ENCODE measurements around the gene RGS11. TPM values are rescaled to one million over a fixed set of nuclear protein-coding genes. Genes with fewer than 3 reads are reported as not detected.

RGS11 gene
- total and polyA plus RNA-seq, 11 donors: 1.1 to 19.5 (median 11.8) TPM

DNA sequence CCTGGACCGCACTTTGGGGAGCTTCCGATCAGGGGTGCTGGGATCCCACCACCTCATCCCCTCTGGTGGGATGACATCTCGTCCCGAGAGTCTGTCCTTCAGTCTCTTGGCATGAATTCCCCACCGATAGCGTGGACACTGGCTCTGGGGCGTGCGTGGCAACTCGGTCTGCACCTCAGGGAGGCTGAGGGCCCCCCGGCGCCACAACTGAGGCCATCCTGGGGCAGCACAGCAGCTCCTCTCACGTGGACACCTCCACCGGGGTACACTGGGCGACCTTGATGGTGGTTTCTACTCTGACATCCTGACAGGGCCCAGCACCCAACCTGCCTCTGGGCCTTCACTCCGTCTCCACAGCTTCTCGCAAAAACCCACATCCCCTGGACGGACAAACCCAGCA lies 15.8 kb upstream of the RGS11 start:
- no peak for DNase-seq
- Histone ChIP-seq H3K4me1 (no peaks in the 10 kb centered on the region), H3K27me3 (no peaks in the 10 kb centered on the region), H3K4me3 (no peak overlapping the region), H3K36me3 (peaks cover 0 to 75% (median 50%) of the 10 kb centered on the region in 9 donors), H3K27ac (no peak overlapping the region), H3K9me3 (no peaks in the 10 kb centered on the region)
- intact Hi-C loops (cut with DNase I): no loop called here
- 87 to 97% (median 91%) methylated on average over 6 to 17 of the region's 17 CpGs for WGBS, 4 donors
- TF ChIP-seq, protein P1, sequence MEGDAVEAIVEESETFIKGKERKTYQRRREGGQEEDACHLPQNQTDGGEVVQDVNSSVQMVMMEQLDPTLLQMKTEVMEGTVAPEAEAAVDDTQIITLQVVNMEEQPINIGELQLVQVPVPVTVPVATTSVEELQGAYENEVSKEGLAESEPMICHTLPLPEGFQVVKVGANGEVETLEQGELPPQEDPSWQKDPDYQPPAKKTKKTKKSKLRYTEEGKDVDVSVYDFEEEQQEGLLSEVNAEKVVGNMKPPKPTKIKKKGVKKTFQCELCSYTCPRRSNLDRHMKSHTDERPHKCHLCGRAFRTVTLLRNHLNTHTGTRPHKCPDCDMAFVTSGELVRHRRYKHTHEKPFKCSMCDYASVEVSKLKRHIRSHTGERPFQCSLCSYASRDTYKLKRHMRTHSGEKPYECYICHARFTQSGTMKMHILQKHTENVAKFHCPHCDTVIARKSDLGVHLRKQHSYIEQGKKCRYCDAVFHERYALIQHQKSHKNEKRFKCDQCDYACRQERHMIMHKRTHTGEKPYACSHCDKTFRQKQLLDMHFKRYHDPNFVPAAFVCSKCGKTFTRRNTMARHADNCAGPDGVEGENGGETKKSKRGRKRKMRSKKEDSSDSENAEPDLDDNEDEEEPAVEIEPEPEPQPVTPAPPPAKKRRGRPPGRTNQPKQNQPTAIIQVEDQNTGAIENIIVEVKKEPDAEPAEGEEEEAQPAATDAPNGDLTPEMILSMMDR (IDR thresholded peaks at IDR 0.05): no peak
- no peak for TF ChIP-seq POLR2A (IDR thresholded peaks at IDR 0.05)
- ATAC-seq: no peak

DNA sequence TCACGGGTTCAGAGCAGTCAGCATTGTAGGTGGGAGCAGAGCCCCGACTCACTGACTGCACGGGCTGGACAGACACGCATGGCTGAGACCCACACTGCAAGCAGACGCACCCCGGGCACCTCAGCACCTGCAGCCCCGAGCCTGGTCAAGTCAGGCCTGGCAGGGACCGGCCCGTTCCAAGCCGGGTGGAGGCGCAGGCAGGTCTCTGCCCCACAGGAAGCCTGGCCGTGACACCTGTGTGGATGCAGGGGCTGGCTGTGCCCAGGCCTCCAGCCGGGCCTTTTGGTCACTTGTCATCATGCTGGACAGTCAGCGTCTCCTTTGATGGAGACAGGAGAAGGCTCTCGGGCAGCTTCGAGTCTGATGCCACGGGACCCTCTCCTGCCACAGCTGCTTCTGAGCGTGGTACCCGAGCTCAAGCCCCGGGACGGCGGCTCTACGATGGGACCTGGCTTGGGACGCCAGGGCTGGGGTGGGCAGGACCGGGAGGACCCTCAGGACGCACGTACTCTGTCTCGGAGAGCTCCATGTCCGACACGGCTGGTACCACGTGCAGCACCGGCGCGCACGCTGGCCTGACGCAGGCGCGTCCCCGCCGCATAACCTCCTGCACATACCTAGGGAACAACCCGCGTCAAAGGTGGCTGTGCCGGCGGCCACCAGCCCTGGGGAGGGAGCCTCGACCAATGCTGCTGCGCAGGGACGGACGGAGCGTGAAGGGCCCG lies 15.1 kb upstream of the RGS11 start:
- ATAC-seq: no peak
- Histone ChIP-seq H3K27ac (no peak overlapping the region), H3K27me3 (no peaks in the 10 kb centered on the region), H3K36me3 (peaks cover 0 to 70% (median 44%) of the 10 kb centered on the region in 9 donors), H3K4me3 (no peak overlapping the region), H3K4me1 (no peaks in the 10 kb centered on the region), H3K9me3 (no peaks in the 10 kb centered on the region)
- 95 to 97% (median 95%) methylated on average over 28 to 50 of the region's 50 CpGs for WGBS, 4 donors
- no peak for DNase-seq
- intact Hi-C loops (cut with DNase I): no loop called here
- TF ChIP-seq, protein P1 (IDR thresholded peaks at IDR 0.05): no peak
- no peak for TF ChIP-seq POLR2A (IDR thresholded peaks at IDR 0.05)

DNA sequence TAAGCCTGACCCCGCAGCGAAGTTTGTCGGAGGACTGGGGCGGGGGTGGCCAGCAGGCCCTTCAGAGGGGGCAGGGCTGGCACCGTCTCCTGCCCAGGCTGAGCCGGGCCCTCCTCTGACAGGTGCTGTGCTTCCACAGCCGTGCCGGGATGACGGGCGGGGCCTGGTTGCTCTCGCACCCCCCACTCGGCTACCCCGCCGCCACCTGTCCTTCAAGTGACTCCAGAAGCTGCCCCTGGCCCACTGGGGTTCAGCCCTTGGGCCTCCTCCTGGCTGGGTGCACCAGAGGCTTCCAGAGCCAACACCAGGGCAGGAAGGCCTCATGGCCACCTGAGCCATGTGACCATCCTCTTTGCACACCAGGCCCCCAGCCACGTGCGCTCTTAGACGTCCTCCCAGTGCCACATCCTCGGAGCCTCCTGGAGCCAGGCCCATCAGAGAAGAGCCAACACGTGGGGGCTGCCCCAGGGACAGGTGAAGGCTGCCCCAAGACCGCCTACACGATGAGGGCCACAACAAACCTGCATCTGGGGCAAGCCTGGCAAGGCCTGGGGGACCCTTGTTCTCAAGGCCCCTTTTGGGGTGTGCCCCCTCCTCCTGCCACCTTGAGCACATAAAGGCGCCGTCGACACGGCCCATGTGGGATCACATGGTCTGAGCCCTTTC lies 14.4 kb upstream of the RGS11 start:
- Histone ChIP-seq H3K9me3 (no peaks in the 10 kb centered on the region), H3K36me3 (peaks cover 0 to 69% (median 44%) of the 10 kb centered on the region in 9 donors), H3K27ac (no peak overlapping the region), H3K4me3 (no peak overlapping the region), H3K27me3 (no peaks in the 10 kb centered on the region), H3K4me1 (no peaks in the 10 kb centered on the region)
- WGBS, 4 donors: 91 to 95% (median 94%) methylated on average over 15 to 25 of the region's 25 CpGs
- ATAC-seq (no peak), DNase-seq (no peak)
- intact Hi-C loops (cut with DNase I): no loop called here
- TF ChIP-seq, protein P1 (IDR thresholded peaks at IDR 0.05): no peak
- no peak for TF ChIP-seq POLR2A (IDR thresholded peaks at IDR 0.05)

DNA sequence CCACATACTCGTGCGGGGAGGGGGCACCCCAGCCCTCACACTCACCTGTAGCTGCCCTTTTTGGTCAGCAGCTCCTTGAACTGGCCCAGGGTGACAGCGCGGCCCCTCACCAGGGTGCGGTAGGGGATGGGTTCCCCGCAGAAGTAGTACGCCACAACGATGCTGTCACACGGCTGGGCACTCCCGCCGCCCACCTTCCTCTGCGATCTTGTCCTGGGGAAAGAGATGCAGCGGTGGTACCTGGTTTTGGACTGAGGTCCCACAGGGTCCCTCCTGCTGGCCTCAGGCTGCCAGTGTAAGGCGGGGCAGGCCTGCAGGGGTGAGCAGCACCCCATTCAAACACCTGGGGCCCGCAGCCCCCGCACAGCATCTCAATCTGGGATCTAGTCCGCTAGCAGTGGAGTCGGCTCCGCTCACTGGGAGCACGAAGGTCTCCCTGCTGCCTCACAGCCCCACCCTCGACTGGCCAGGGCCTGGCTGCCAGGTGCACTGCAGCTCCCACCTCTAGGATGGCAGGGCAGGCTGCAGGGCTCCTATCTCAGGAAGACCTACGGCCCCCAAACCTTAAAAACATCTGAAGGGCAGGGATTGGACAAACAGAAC lies 13.8 kb upstream of the RGS11 start:
- 92 to 98% (median 95%) methylated on average over 17 to 22 of the region's 22 CpGs for WGBS, 4 donors

More for the DNA sequence above, 13.8 kb upstream of the RGS11 start:
- intact Hi-C loops (cut with DNase I): loop anchor here in 1 of 10 donors (5.0 kb wide), 1 partner anchor 58 kb away; no protein-coding TSS in a partner anchor
- peaks cover 0 to 69% (median 44%) of the 10 kb centered on the region in 9 donors for H3K36me3 ChIP-seq
- H3K27me3 ChIP-seq: no peaks in the 10 kb centered on the region
- no peak for DNase-seq
- TF ChIP-seq POLR2A (IDR thresholded peaks at IDR 0.05): no peak
- TF ChIP-seq, protein P1 (IDR thresholded peaks at IDR 0.05): no peak
- H3K27ac ChIP-seq: no peak overlapping the region
- no peak for ATAC-seq
- H3K4me1 ChIP-seq: no peaks in the 10 kb centered on the region
- no peak overlapping the region for H3K4me3 ChIP-seq
- no peaks in the 10 kb centered on the region for H3K9me3 ChIP-seq

Data from heart left ventricle (tissue), 16 donors.